K562 (cell line): ENCODE measurements around the gene B2M. TPM values are rescaled to one million over a fixed set of nuclear protein-coding genes. Genes with fewer than 3 reads are reported as not detected.

Experiments
- BDP1 ChIP-seq: IDR thresholded peaks from 3 replicates; pipeline ENCODE4 v1.6.1; 2011; ENCODE audit not compliant: insufficient read length, insufficient read depth
- CHD1 ChIP-seq: fragments of 200-600 bp; sonication (generic); IDR thresholded peaks from one replicate; pipeline ENCODE4 v1.6.1; 2012; ENCODE audit warnings: mild to moderate bottlenecking, moderate library complexity, low read length, inconsistent platforms
- CHD2 ChIP-seq: IDR thresholded peaks from 2 replicates; pipeline ENCODE4 v1.6.1; 2011; ENCODE audit warnings: low read depth, low read length
- GTF2B ChIP-seq: IDR thresholded peaks from 2 replicates; pipeline ENCODE4 v1.6.1; 2011; ENCODE audit not compliant: insufficient read length; ENCODE audit errors: extremely low read depth
- IRF2 ChIP-seq: sonication (generic); formaldehyde crosslinking; IDR thresholded peaks from 2 replicates; pipeline ENCODE4 v1.8.1; 2022; ENCODE audit warnings: mild to moderate bottlenecking, missing genetic modification reagents
- KAT2B ChIP-seq: IDR thresholded peaks from one replicate; pipeline ENCODE4 v1.6.1; 2012; ENCODE audit warnings: low read depth, mild to moderate bottlenecking, control low read depth, inconsistent platforms, low read length, moderate library complexity
- MCM2 ChIP-seq: fragments of 450-650 bp; IDR thresholded peaks from 2 replicates; pipeline ENCODE4 v1.6.1; 2017; ENCODE audit warnings: low read depth, mild to moderate bottlenecking
- MEIS2 ChIP-seq: fragments of 450-650 bp; IDR thresholded peaks from 2 replicates; pipeline ENCODE4 v1.6.1; 2014; ENCODE audit warnings: mild to moderate bottlenecking; ENCODE audit not compliant: partially characterized antibody
- MXI1 ChIP-seq: IDR thresholded peaks from 2 replicates; pipeline ENCODE4 v1.6.1; 2011; ENCODE audit warnings: low read depth, mild to moderate bottlenecking, improper control_type of control experiment, low read length
- NR2C1 ChIP-seq, 2 experiments: fragments of 450-650 bp; IDR thresholded peaks; 2 replicates each; pipeline ENCODE4 v1.6.1; 2017; ENCODE audit warnings: mild to moderate bottlenecking in 2 of 2, antibody characterized with exemption in 1 of 2, inconsistent platforms in 1 of 2, missing compliant biosample characterization in 1 of 2, missing genetic modification characterization in 1 of 2
- NUFIP1 ChIP-seq: fragments of 450-650 bp; IDR thresholded peaks from 2 replicates; pipeline ENCODE4 v1.6.1; 2018; ENCODE audit not compliant: partially characterized antibody
- PPARD ChIP-seq: fragments of 250-450 bp; sonication (Bioruptor Pico); IDR thresholded peaks from 2 replicates; pipeline ENCODE4 v1.8.0; 2022; ENCODE audit warnings: inconsistent platforms, mild to moderate bottlenecking, moderate library complexity
- SAP30 ChIP-seq: fragments of 200-600 bp; sonication (generic); IDR thresholded peaks from 2 replicates; pipeline ENCODE4 v1.6.1; 2012; ENCODE audit warnings: borderline replicate concordance, low read depth, mild to moderate bottlenecking, moderate library complexity, low read length, control low read depth, inconsistent platforms; ENCODE audit not compliant: insufficient read depth, poor library complexity, severe bottlenecking
- SP2 ChIP-seq: IDR thresholded peaks from 2 replicates; pipeline ENCODE4 v1.6.1; 2011; ENCODE audit warnings: mild to moderate bottlenecking, low read depth, low read length, moderate library complexity; ENCODE audit not compliant: poor library complexity, severe bottlenecking; ENCODE audit errors: extremely low read depth
- USF1 ChIP-seq: sonication (generic); formaldehyde crosslinking; IDR thresholded peaks from 2 replicates; pipeline ENCODE4 v1.9.0; 2022; ENCODE audit warnings: mild to moderate bottlenecking, missing genetic modification reagents
- ZNF274 ChIP-seq: IDR thresholded peaks from 2 replicates; pipeline ENCODE4 v1.6.1; 2011; ENCODE audit warnings: low read depth, mild to moderate bottlenecking, low read length, moderate library complexity, borderline replicate concordance
- ZNF277 ChIP-seq: fragments of 250-450 bp; sonication (Bioruptor Pico); IDR thresholded peaks from 2 replicates; pipeline ENCODE4 v1.8.0; 2022; ENCODE audit warnings: inconsistent platforms, mild to moderate bottlenecking, moderate library complexity, borderline replicate concordance
- ZNF449 ChIP-seq: fragments of 250-450 bp; sonication (Bioruptor Pico); IDR thresholded peaks from 2 replicates; pipeline ENCODE4 v1.8.0; 2022; ENCODE audit warnings: moderate library complexity, mild to moderate bottlenecking, inconsistent platforms
- polyA plus RNA-seq, 8 experiments: library from polyadenylated mRNA; depleted of rRNA in 4 of 8; stranded (reverse) in 5 of 8; unstranded in 3 of 8; fragments of >200 nt; fragmentation: Nextera tagmentation in 2 of 8; fragmentation: Illumina TruSeq in 1 of 8; extraction: Ambion mirVana in 2 of 8; extraction: Trizol in 1 of 8; gene quantifications; 2 replicates each; pipeline versions ENCODE4 v1.2.1 to v1.2.3, GENCODE V29; 2011 to 2014; ENCODE audit warnings: inconsistent platforms in 1 of 8, missing spikeins in 1 of 8
- total RNA-seq, 7 experiments: library from RNA; depleted of rRNA in 6 of 7; stranded (reverse); fragments of >200 nt in 6 of 7; fragmentation: Illumina TruSeq in 2 of 7; extraction: Trizol in 2 of 7; gene quantifications; 2 replicates each; pipeline versions ENCODE4 v1.2.1 to v1.2.3, GENCODE V29; 2011 to 2021; ENCODE audit warnings: low replicate concordance in 1 of 7

Gene B2M
- total and polyA plus RNA-seq, 9 of the 15 experiments (the other 6 are each of a cell fraction or from before 2014, with no cell fraction given): 460 to 3,138 (median 1,032) TPM

GRCh38 chr15:44663410-44664308 is 47.7 kb upstream of the B2M start, which contains the start of gene SPG11 (continued):
- TF ChIP-seq ZNF274 (no peak), SAP30 (peak; percentile 50), BDP1 (no peak), IRF2 (CRISPR knock-in tag) (no peak), GTF2B (no peak), NUFIP1 (peak; percentile 92), MXI1 (0 out of 2 replicates have a peak, but pooled peaks have one; percentile 26), CHD2 (peak; percentile 71; the same call in 1 of the 2 replicates), ZNF277 (CRISPR knock-in tag) (no peak), CHD1 (peak; percentile 78), NR2C1 (IDR thresholded peaks at IDR 0.05) (no peak), NR2C1 (tag; IDR thresholded peaks at IDR 0.05) (peak; percentile 77), MEIS2 (peak; percentile 86), MCM2 (no peak), KAT2B (no peak), SP2 (no peak), USF1 (CRISPR knock-in tag) (peak; percentile 96), PPARD (no peak), ZNF449 (CRISPR knock-in tag) (peak; percentile 67; the same call in 1 of the 2 replicates)
